HG03342 (cell line): Measurements from ENCODE around the gene MZT2A.
A peak's percentile ranks its signal among the peaks of the same experiment; 100 is the strongest.
"Not testable (repeated sequence)": the region's sequence is repeated elsewhere in the genome, so short reads cannot be mapped to it uniquely, and the experiment has no call there.

Experiments used
- ATAC-seq: cut with Tn5 transposase; IDR thresholded peaks from one replicate; pipeline ENCODE4 v1.9.1; 2021; ENCODE audit warnings: mild to moderate bottlenecking, moderate library complexity; ENCODE audit not compliant: unreplicated experiment

Gene MZT2A

DNA sequence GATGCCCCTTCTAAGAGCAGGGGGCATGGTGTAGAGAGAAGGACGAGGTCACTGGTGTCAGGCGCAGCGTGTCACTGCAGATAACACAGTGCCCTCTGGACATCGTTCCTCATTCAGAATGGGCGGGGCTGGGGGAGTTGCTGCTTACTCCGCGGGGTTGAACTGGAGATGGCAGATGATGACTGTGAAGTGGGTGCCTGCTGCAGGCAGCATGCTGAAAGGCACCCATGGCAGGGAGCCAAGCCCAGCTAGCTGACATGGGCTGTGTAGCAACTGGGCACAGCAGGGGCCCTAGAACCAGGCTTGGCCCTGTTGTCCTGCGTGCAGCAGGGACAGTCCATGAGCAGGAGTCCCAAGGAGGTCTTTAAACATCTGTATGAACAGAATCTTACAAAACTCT lies 20.6 kb downstream of the MZT2A start:
- not testable (repeated sequence) for ATAC-seq

DNA sequence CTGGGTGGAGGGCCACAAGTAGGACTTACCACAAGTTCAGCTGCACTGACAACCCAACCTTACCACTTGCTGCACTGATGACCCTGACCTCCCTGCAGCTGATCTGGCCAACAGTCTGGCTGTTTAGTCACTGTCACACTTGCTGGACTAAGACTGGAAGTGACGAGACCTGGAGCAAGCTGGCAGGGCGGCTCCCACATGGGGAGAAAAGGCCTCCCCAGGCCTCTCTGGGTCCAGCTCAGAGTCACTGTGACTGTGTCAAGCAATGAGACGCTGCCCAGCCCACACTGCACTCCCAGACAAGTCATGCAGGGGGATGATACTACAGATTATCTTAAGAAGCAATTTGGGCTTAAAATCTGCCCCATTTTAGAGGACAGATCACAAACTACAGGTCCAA lies 21.3 kb downstream of the MZT2A start:
- not testable (repeated sequence) for ATAC-seq

DNA sequence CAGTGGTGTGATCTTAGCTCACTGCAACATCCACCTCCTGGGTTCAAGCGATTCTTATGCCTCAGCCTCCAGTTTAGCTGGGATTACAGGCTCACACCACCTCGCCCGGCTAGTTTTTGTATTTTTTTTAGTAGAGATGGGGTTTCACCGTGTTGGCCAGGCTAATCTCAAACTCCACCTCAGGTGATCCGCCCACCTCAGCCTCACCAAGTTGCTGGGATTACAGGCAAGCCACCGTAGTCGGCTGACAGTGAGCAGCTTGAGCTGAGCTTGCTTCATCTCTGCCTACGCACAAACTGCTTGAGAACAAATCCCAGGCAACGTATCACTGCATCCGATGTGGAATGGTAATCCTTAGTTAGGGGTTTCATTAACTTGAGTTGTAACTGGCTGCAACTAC lies 24.5 kb downstream of the MZT2A start:
- not testable (repeated sequence) for ATAC-seq

DNA sequence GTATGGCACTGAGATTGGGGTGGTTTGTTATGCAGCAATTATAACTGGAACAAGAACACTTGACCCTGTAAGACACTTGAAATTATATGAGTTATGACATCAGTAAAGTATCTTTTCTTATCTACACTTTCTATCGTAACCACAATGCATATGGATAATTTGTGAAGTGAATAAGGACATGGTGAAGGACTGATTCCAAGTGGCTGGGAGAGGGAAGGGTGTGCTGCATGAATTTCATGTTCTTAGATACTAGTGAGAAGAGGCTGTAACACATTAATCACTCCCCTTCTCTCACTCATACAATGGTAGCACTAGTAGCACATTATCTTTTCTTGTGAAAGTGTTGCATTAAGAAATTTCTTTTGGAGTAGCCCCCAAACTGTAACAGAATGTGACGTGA lies 37.3 kb downstream of the MZT2A start:
- not testable (repeated sequence) for ATAC-seq

DNA sequence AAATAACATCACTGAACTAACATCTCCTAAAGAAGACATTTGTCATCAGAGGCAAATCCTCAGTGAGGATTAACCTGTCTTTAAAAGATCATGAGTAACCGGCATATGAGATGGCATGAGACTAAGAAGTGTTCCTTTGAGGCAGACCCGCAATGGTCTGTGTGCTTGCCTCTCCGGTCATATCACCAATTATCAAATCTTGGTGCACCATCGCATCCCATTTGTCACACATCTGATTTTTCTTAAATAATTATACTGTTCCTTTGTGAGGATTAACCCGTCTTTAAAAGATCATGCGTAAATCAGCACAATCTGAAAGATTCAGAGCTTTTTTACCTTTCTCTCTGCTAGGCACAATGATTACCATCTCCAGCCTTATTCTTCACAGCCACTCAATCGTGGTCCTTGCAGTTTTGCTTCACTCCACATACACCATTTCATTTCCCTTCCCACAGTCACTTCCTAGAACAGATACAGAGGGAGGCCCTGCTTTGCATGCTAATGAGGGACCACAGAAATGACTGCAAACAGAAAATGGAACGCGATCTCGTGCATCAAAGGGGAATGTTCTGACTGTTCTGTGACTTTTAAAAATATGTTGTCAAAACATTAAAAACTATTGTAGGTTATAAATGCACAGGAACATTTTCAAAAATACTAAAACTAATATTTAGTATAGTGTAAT lies 40.8 kb downstream of the MZT2A start:
- ATAC-seq, result peak; percentile 94

DNA sequence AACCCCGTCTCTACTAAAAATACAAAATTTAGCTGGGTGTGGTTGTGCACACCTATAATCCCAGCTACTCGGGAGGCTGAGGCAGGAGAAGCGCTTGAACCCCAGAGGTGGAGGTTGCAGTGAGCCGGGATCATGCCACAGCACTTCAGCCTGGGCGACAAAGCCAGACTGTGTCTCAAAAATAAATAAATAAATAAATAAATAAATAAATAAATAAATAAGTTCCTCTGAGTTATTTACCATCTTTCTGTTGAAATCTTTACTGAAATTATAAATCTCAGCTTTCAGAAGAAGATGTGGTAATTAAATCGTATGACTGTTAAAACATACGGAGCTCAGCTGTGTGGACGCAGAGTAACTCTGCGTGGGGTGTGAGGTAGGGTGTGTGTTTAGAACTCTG lies 44.2 kb downstream of the MZT2A start:
- ATAC-seq, result not testable (repeated sequence)

DNA sequence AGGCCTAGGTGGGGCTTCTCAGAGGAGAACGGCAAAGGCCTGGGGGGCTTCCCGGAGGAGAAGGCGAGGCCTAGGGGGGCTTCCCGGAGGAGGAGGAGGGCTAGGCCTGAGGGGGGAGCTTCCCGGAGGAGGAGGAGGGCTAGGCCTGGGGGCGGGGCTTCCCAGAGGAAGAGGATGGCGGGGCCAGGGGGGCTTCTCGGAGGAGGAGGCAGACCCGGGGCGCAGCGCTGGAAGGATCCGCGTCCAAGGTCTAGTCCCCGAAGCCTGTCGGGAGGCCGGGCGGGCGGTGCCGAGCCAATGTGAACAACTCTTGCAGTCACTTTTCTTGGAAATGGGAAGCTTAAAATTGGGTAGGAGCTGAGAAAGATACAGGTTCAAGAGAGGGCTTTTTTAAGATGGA lies 46.3 kb downstream of the MZT2A start:
- ATAC-seq, result no peak

DNA sequence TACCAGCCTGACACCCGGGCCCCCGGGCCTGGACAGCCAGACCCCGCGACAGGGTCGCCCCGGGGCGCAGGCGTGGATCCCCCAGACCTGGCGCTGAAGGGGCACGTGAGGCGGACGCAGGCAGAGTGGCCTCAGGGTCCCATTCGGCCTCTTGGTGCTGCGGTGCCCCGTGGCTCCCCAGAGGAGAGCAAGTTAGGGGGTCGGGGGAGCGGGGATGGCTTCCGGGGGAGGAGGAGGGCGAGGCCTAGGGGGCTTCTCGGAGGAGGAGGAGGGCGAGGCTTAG lies 46.7 kb downstream of the MZT2A start:
- ATAC-seq, result not testable (repeated sequence)

DNA sequence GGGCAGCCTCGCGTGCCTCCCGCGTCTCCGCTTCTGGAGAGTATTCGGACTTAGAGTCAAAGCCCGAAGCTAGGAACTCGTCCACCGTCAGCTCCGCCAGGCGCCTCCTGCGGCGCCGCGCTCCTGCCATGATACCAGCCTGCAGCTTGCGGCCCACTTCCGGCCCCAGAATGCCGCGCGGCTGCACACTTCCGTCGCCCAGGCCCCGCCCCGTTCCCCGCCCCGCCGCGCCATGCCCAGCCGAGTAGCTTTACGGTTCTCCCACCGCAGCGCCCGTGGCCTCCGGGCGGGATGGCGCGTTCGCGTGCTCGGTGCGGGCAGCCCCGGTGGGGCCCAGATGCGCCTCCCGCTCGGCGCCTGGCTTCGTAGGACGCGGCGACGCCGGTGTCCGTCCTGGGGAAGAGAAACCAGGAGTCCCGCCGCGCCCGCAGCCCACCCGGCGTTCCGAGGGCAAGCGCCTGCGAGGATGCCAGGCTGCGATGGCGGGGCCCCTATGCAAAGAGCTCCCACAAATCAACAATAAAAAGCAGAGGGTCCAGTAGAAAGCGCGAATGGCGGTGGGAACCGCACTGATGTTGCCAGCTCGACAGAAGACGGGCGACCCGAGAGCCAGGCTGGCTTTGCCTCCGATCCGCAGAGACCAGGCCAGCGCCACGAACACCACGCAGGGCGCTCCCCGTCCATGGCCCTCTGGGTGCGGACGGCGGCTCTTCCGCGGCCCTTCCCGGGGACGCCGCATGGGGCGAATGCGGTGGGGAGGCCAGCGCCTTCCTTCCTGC lies 47.3 kb downstream of the MZT2A start:
- not testable (repeated sequence) for ATAC-seq

DNA sequence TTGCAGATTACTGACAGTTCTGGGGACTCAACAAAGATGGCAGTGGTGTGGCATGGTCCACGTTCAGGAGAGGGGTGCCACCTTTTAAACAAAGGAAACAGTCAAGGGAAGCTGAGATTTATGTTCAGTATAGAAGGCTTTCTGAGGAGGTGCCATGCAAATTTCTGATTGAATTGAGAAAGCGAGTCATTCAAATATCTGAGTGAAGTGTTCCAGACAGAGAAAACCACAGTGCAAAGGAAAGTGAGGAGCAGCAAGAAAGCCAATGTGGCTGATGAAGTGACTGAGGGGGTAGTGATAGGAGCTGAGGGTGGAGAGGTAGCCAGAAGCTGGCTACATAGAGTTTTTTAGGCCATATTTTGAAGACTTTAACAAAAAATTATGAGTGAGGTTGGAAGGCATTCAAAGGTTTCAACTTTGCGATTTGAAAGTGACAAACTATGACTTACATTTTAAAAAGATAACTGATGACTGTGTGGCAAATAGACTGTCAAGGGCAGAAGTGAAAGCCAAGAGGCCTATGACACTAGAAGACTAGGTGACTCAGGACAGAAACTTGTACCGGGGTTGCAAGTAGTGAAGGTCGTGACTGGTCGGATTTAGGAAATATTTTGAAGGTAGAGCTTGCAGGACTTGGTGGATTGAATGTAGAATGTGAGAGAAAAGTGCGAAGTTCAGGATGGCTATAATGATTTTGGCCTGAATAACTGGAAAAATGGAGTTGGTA lies 51.3 kb downstream of the MZT2A start:
- ATAC-seq, result peak; percentile 71
